22Rv1 (cell line): ENCODE data around the gene FBLN5.
A peak's percentile ranks its signal among the peaks of the same experiment; 100 is the strongest.

ENCODE experiments used
- H3K27ac ChIP-seq: fragments of 450-650 bp; 2 replicates; pipeline ENCODE4 v1.5.1; 2017
- ZFX ChIP-seq: fragments of 450-650 bp; IDR thresholded peaks from 2 replicates; pipeline ENCODE4 v1.6.1; 2017; ENCODE audit warnings: antibody characterized with exemption, borderline replicate concordance
- TF ChIP-seq, protein P1 (sequence below): fragments of 450-650 bp; IDR thresholded peaks from 2 replicates; pipeline ENCODE4 v1.5.1; 2017; ENCODE audit warnings: mild to moderate bottlenecking

Gene FBLN5, protein sequence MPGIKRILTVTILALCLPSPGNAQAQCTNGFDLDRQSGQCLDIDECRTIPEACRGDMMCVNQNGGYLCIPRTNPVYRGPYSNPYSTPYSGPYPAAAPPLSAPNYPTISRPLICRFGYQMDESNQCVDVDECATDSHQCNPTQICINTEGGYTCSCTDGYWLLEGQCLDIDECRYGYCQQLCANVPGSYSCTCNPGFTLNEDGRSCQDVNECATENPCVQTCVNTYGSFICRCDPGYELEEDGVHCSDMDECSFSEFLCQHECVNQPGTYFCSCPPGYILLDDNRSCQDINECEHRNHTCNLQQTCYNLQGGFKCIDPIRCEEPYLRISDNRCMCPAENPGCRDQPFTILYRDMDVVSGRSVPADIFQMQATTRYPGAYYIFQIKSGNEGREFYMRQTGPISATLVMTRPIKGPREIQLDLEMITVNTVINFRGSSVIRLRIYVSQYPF

DNA sequence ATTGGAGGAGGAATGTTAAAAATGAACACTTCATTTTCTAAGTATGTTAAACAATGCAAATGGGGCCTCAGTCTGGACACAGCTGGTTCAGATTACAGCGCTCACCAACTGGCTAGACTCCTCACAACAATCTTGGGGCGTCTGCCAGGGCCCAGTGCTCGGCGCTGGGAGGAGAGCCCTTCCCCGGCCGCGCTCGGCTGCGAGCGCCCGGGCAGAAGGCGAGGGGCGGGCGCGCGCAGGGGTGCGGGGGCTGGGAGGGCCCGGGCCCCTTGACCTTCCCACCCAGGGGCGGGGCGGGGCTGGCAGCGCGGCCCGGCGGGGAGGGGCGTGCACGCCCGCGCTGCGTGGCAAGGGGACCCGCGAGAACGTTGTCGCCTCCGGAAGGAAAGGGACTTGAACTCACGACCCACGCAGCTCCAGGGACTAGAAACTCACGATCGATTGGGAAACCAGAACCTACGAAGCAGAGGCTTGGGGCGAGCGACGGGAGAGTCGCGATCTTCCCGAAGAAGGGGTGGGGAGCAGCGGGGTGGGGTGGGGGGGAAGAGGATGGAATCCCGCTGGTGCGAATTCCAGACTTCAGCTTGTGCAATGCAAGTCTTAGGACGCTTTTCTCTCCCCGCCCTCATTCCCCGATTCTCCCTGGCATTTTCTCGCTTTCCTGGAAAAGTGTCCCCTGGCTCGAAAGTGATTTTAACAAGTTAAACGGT is at the start of gene FBLN5:
FBLN5 (minus strand) TSS at position 220 of the 710 bp plus-strand sequence. CDS start 465 bp downstream, outside the sequence.
- H3K27ac ChIP-seq = no peak within 1 kb of the TSS
- TF ChIP-seq, protein P1, sequence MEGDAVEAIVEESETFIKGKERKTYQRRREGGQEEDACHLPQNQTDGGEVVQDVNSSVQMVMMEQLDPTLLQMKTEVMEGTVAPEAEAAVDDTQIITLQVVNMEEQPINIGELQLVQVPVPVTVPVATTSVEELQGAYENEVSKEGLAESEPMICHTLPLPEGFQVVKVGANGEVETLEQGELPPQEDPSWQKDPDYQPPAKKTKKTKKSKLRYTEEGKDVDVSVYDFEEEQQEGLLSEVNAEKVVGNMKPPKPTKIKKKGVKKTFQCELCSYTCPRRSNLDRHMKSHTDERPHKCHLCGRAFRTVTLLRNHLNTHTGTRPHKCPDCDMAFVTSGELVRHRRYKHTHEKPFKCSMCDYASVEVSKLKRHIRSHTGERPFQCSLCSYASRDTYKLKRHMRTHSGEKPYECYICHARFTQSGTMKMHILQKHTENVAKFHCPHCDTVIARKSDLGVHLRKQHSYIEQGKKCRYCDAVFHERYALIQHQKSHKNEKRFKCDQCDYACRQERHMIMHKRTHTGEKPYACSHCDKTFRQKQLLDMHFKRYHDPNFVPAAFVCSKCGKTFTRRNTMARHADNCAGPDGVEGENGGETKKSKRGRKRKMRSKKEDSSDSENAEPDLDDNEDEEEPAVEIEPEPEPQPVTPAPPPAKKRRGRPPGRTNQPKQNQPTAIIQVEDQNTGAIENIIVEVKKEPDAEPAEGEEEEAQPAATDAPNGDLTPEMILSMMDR = no peak
- no peak for TF ChIP-seq ZFX

DNA sequence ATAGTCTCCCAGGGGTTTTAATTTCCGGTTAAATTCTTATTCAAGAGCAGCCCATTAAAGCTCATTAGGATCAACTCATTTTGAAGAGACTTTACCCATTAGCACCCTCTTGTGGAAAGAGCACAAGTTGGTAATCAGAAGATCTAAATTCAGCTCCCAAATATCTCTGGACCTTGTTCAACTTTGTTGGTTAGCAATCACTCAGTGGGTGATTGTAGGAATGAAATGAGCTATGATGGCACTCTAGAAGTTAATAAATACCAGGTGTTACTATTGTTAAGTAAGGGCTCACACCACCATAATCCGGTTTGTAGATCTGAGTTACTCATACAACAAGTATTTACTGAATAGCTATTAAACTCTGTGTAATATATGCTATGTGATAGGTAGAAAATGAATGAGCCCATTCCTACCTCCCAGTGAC is 49.5 kb upstream of the FBLN5 start:
- TF ChIP-seq, protein P1 = peak; percentile 84
- no peak for TF ChIP-seq ZFX
- H3K27ac ChIP-seq = no peak overlapping the region

DNA sequence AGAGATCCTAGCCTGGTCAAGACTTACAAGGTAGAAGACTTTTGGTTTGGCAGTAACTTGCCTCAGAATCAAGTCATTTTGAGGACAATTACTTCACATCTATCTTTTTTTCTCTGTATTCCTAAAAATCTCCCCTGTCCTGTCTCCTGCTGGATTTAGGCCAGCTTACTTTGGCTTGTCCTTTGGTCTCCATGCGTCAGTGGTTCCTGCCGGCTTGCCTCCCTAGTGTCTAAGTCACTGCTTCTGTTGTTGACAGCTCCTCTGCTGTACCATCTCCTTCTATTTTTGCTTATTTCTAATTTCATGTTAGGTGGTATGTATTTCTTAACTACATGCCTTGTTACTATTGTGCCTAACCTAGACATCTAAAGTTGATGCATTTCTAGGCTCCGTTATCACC is 39.7 kb upstream of the FBLN5 start:
- no peak overlapping the region for H3K27ac ChIP-seq
- TF ChIP-seq, protein P1 = no peak
- no peak for TF ChIP-seq ZFX

DNA sequence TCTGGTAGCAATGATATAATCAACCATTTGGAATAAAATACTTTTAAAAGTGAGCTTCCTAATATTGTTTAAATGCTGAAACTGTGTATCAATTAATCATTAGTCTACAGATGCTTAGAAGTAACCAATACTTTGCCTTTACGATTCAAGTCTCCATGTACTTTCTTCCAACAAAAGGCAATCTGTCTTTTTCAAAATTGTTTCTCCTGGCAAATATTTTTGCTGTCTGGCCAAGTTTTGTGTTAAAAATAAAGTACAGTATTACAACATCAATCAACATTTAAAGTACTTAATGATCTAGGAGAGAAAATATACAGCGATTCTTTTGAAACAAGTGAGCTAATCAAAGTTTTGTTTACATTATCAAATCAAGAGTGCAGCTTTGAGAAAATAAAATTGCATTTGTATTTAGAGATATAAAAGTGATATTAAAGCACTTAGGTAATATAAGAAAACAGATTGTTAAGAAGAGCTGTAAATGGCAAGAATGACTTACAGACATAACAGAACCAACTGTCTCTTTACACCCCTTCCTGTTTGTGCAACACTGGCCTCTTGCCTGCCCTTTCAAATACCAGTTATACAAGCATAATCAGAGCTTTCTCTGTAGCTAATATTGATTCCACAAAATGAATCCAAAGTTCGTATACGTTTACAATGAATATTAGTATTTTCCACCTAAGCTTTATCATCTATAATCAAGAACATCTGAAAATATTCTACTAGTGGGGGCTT is 38.2 kb upstream of the FBLN5 start:
- TF ChIP-seq ZFX = no peak
- TF ChIP-seq, protein P1 = no peak
- no peak overlapping the region for H3K27ac ChIP-seq

DNA sequence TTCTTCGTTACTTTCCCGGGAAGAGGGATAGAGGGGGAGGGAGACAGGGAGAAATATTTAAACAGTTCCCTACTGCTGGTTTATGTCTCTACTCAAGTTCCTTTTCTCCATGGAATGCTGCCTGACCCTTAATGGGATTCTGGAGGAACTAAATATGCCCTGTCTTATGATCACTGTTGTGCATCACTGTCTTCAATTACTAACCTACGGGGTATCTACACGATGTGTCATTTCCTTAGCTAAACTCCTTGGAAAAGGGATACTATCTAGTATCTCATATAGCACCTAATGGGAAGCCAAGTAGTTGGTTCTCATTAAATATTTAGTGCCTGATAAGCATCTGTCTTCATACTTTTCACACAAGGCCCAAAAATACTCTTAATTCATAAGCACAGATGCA is 37.5 kb upstream of the FBLN5 start:
- H3K27ac ChIP-seq = no peak overlapping the region
- TF ChIP-seq, protein P1 = no peak
- no peak for TF ChIP-seq ZFX

DNA sequence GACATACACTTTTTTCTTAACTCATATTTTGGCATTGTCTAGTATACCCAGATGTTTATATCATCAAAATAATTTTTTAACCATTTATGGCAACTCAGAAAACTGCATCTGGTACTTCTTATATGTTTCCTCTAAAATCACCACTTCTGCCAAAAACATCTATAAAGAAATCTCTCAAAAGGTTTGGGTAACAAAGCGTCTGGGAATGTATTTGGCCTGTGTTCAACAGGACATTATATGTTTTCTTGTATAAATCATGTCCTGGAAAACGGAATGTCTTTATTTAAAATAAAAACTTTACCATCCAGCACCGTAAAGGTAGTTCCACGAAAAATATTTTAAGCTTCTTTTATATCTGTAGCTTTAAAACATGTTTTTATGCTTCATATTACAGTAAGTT is 36.1 kb upstream of the FBLN5 start:
- no peak for TF ChIP-seq ZFX
- TF ChIP-seq, protein P1 = no peak
- no peak overlapping the region for H3K27ac ChIP-seq
